ENCODE measurements around the gene CMTM1.

DNA sequence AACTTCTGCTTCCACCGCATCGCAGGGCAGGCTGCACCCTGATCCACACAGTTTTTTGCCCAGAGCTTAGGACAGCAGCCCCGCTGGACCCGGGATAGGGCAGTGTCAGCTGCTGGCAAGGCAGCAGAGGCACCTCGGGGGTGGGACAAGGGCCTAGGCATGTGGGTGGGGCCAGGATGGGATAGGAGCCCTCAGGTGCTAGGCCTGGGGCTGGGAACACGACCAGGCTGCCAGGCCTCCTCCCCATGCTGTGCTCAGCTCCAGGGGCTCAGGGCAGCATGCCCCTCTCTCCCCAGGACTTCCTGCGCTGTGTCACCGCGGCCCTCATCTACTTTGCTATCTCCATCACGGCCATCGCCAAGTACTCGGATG, 42.9 kb downstream of the CMTM1 start:
- TF ChIP-seq CTCF (IDR thresholded peaks at IDR 0.05 in 2 of 3, conservative IDR thresholded peaks at IDR 0.05 in 1 of 3; ENCODE audit: borderline replicate concordance in 1 of 3, insufficient read depth in 1 of 3, low read depth in 2 of 3, low read length in 2 of 3) (no peak), POLR2A (IDR thresholded peaks at IDR 0.05; ENCODE audit: borderline replicate concordance, extremely low read depth, insufficient read depth, insufficient read length) (no peak), POLR2AphosphoS5 (IDR thresholded peaks at IDR 0.05; ENCODE audit: low read depth, low read length) (no peak), JUND (IDR thresholded peaks at IDR 0.05) (no peak), EZH2 (IDR thresholded peaks at IDR 0.05) (no peak), EGR1 (IDR thresholded peaks at IDR 0.05; ENCODE audit: low read depth) (no peak), CBX3 (IDR thresholded peaks at IDR 0.05; ENCODE audit: low read depth) (no peak), MAX (IDR thresholded peaks at IDR 0.05) (no peak), ZBTB33 (IDR thresholded peaks at IDR 0.05; ENCODE audit: extremely low read depth, insufficient replicate concordance, low read length) (no peak), SIN3A (IDR thresholded peaks at IDR 0.05; ENCODE audit: low read depth) (no peak)
- TF ChIP-seq, protein P1, sequence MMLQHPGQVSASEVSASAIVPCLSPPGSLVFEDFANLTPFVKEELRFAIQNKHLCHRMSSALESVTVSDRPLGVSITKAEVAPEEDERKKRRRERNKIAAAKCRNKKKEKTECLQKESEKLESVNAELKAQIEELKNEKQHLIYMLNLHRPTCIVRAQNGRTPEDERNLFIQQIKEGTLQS (IDR thresholded peaks at IDR 0.05), result no peak
